Skeletal muscle tissue (tissue), 4 donors: ENCODE measurements around the gene GNS. TPM values are rescaled to one million over a fixed set of nuclear protein-coding genes. Genes with fewer than 3 reads are reported as not detected.
A peak's percentile ranks its signal among the peaks of the same experiment; 100 is the strongest.
"Not testable (repeated sequence)": the region's sequence is repeated elsewhere in the genome, so short reads cannot be mapped to it uniquely, and the experiment has no call there.

Experiments
- H3K27ac ChIP-seq: one replicate; pipeline ENCODE4 v1.7.0; 2013; ENCODE audit warnings: mild to moderate bottlenecking, low read depth, low read length, inconsistent platforms
- H3K27me3 ChIP-seq, 3 donors: one replicate each; pipeline ENCODE4 v1.7.0; 2013; ENCODE audit warnings: low read length in 3 of 3; ENCODE audit not compliant: control insufficient read depth in 3 of 3, insufficient read depth in 3 of 3
- H3K36me3 ChIP-seq, 3 donors: one replicate each; pipeline ENCODE4 v1.7.0; 2013; ENCODE audit warnings: low read length in 3 of 3; ENCODE audit not compliant: control insufficient read depth in 3 of 3, insufficient read depth in 3 of 3
- H3K4me1 ChIP-seq, 3 donors: one replicate each; pipeline ENCODE4 v1.7.0; 2013; ENCODE audit warnings: low read length in 3 of 3, mild to moderate bottlenecking in 3 of 3; ENCODE audit not compliant: control insufficient read depth in 3 of 3, insufficient read depth in 3 of 3
- H3K4me3 ChIP-seq, 3 donors: one replicate each; pipeline ENCODE4 v1.7.0; 2013; ENCODE audit warnings: low read length in 3 of 3
- H3K9ac ChIP-seq, 3 donors: one replicate each; pipeline ENCODE4 v1.7.0; 2013; ENCODE audit warnings: low read length in 3 of 3, mild to moderate bottlenecking in 3 of 3, moderate library complexity in 2 of 3, low read depth in 1 of 3
- H3K9me3 ChIP-seq, 3 donors: one replicate each; pipeline ENCODE4 v1.7.0; 2013; ENCODE audit warnings: low read length in 3 of 3; ENCODE audit not compliant: control insufficient read depth in 3 of 3
- total RNA-seq: library from RNA; depleted of rRNA; stranded (reverse); fragments of >200 nt; gene quantifications from one replicate; pipeline ENCODE4 v1.2.3, GENCODE V29; 2014
- donor health status: Osteomylitis.

Gene GNS
- total RNA-seq, 1 donor from 2014 or later = 88.2 TPM

GRCh38 chr12:64780531-64781279 is 21.5 kb upstream of the GNS start:
- H3K9ac ChIP-seq = peak overlapping the region in 2 of 3 donors; percentile 32 to 45
- H3K4me3 ChIP-seq = peak overlapping the region; percentile 59 to 67 (median 63)
- H3K36me3 ChIP-seq = no peaks in the 10 kb centered on the region
- peaks cover 37 to 47% (median 40%) of the 10 kb centered on the region in 3 donors for H3K27me3 ChIP-seq
- H3K4me1 ChIP-seq = peaks cover 6 to 13% (median 10%) of the 10 kb centered on the region in 3 donors
- no peaks in the 10 kb centered on the region for H3K9me3 ChIP-seq
- H3K27ac ChIP-seq = no peak overlapping the region

DNA sequence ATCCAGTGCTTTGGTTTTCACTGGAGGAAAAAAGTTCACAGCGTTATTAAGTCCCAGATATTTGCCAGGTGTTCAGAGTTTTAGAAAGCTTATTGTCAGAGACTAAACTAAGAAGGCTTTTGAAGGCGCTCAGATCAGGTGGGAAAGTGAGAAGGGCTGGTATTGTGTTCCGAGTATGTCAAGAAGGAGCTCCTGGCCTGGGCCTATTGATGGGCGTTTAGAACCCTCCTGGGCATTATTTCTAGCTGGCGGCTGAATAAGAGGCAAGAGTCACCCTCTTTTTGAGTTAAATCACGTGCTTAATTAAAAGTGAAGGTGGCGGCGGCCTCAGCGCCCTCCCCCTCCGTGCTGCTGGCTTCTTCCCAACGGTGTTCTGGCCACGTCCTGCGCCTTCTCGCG is 20.9 kb upstream of the GNS start:
- Histone ChIP-seq H3K9me3 (no peaks in the 10 kb centered on the region), H3K27me3 (peaks cover 37 to 47% (median 38%) of the 10 kb centered on the region in 3 donors), H3K4me3 (peak overlapping the region in 2 of 3 donors; percentile 59 to 63), H3K36me3 (no peaks in the 10 kb centered on the region), H3K4me1 (peaks cover 6 to 13% (median 10%) of the 10 kb centered on the region in 3 donors), H3K9ac (peak overlapping the region in 2 of 3 donors; percentile 32 to 45), H3K27ac (no peak overlapping the region)

DNA sequence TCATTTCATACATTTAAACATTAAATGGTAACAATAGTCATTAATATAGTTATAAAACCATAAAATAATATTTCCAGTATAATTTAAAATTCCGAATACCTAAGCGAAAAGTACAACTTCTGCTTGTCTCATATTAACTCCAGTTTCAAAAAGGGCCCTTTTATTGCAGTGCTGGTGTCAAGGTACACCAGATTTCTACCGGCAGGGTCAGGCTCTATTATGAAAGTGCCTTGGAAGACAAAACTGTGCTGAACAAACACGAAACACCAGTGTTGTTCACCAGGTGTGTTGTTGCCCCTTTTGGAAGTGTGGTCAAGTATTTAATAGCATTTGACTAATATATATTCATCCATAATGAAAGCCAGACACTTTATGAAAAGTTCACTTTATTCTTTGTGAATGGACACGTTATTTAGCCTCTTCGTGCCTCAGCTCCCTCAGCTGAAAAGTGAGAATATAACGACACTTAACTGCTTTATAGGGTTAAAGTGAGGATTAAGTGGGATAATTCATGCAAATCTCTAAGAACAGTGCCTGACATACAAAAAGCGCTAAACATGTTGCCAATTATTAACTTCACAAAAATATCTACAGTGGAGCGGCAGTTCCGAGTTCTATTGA is 20.3 kb upstream of the GNS start:
- peaks cover 0 to under 1% (median 0%) of the 10 kb centered on the region in 3 donors for H3K9me3 ChIP-seq
- no peak overlapping the region for H3K4me3 ChIP-seq
- H3K27ac ChIP-seq = no peak overlapping the region
- no peak overlapping the region for H3K9ac ChIP-seq
- H3K36me3 ChIP-seq = no peaks in the 10 kb centered on the region
- H3K4me1 ChIP-seq = peaks cover 6 to 13% (median 10%) of the 10 kb centered on the region in 3 donors
- H3K27me3 ChIP-seq = peaks cover 37 to 45% (median 38%) of the 10 kb centered on the region in 3 donors

- H3K27me3 ChIP-seq, H3K4me3 ChIP-seq, H3K9me3 ChIP-seq, H3K4me1 ChIP-seq, H3K36me3 ChIP-seq, H3K9ac ChIP-seq, H3K27ac ChIP-seq: not testable (repeated sequence)
These were observed 16.0 kb upstream of the GNS start for GRCh38 chr12:64775147-64775736.

- peaks cover 0 to 3% (median 0%) of the 10 kb centered on the region in 3 donors for H3K27me3 ChIP-seq
- H3K27ac ChIP-seq = no peak overlapping the region
- H3K9ac ChIP-seq = no peak overlapping the region
- peaks cover 0 to 3% (median 2%) of the 10 kb centered on the region in 3 donors for H3K9me3 ChIP-seq
- H3K36me3 ChIP-seq = no peaks in the 10 kb centered on the region
- no peaks in the 10 kb centered on the region for H3K4me1 ChIP-seq
- H3K4me3 ChIP-seq = no peak overlapping the region
These were observed 14.2 kb upstream of the GNS start for GRCh38 chr12:64773386-64773785.

DNA sequence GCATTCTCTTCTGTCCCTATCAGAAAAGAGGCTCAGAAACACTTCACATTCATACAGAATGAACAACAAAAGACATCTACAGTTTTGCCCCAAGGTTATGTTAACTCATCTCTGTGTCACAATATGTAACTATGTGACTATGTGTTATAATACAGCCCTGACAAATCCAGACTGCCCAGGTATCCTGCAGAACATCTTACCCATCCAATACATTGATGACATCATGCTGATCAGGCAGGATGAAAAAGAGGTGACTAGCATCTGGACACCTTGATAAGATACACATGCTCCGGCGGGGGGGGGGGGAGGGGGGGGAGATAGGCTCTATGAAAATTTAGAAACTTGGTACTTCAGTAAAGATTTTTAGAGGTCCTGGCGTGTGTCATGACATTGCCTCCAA is 8.3 kb upstream of the GNS start:
- Histone ChIP-seq H3K27me3 (no peaks in the 10 kb centered on the region), H3K27ac (no peak overlapping the region), H3K9ac (no peak overlapping the region), H3K4me3 (no peak overlapping the region), H3K9me3 (no peaks in the 10 kb centered on the region), H3K36me3 (no peaks in the 10 kb centered on the region), H3K4me1 (no peaks in the 10 kb centered on the region)

DNA sequence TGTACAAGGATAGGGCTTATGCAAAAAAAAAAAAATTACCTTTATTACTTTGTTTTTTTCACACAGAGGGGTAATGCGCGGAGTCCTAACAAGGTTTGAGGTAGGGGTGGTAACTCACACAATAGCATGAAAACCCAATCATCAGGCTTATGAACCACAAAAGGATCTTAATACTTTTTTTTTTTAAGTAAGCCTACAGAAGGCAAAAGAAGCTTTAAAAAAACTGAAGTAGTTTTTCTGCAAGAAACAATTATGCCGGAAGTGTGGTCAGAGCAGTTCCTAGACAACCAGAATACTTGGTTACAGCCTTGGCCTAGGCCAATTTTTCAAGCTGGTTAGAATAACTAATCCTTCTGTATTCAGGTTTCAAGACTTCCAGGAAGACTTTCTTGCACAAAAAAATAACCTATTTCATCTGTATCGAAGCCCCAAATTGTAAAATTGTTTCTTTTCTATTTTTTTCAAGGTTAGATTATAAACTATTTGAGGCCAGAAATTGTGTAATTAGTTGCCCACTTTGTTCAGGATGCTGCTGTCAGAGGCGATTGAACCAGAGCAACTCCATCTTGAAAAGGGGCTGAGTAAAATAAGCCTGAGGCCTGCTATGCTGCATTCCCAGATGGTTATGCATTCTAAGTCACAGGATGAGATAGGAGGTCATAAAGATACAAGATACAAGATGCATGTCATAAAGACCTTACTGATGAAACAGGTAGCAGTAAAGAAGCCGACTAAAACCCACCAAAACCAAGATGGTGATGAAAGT is 1.8 kb upstream of the GNS start:
- Histone ChIP-seq H3K27me3 (no peaks in the 10 kb centered on the region), H3K9ac (peak overlapping the region in 1 of 3 donors; percentile 6), H3K4me1 (peaks cover 5 to 24% (median 22%) of the 10 kb centered on the region in 3 donors), H3K36me3 (no peaks in the 10 kb centered on the region), H3K27ac (no peak overlapping the region), H3K9me3 (no peaks in the 10 kb centered on the region), H3K4me3 (no peak overlapping the region)

- Histone ChIP-seq H3K27ac (no peak overlapping the region), H3K9ac (no peak overlapping the region), H3K27me3 (no peaks in the 10 kb centered on the region), H3K4me3 (no peak overlapping the region), H3K36me3 (peaks cover 0 to 9% (median 0%) of the 10 kb centered on the region in 3 donors), H3K4me1 (peaks cover 8 to 28% (median 27%) of the 10 kb centered on the region in 3 donors), H3K9me3 (no peaks in the 10 kb centered on the region)
These were observed 1.4 kb downstream of the GNS start for GRCh38 chr12:64757771-64758170.

- no peaks in the 10 kb centered on the region for H3K27me3 ChIP-seq
- H3K4me3 ChIP-seq = no peak overlapping the region
- H3K27ac ChIP-seq = no peak overlapping the region
- H3K9me3 ChIP-seq = no peaks in the 10 kb centered on the region
- no peak overlapping the region for H3K9ac ChIP-seq
- H3K4me1 ChIP-seq = peaks cover 8 to 29% (median 29%) of the 10 kb centered on the region in 3 donors
- H3K36me3 ChIP-seq = peaks cover 3 to 13% (median 3%) of the 10 kb centered on the region in 3 donors
These were observed 2.8 kb downstream of the GNS start for GRCh38 chr12:64756376-64756775.
